Neural cell (in vitro differentiated cells): Measurements from ENCODE around the gene BIRC5. TPM values are rescaled to one million over a fixed set of nuclear protein-coding genes. Genes with fewer than 3 reads are reported as not detected.

ENCODE experiments used
- H2AFZ ChIP-seq: fragments of 200-600, 300-800 bp; sonication (generic), shearing (Covaris generic); 2 replicates; pipeline ENCODE4 v1.6.0; 2014; ENCODE audit warnings: low read depth, mild to moderate bottlenecking, antibody characterized with exemption, low read length, moderate library complexity
- H3F3A ChIP-seq: fragments of 200-600 bp; shearing (Covaris generic); 2 replicates; pipeline ENCODE4 v1.6.1; 2016; ENCODE audit warnings: mild to moderate bottlenecking, moderate library complexity, mixed read lengths, antibody characterized with exemption, low read length; ENCODE audit not compliant: insufficient read depth, poor library complexity, severe bottlenecking
- H3K27ac ChIP-seq: fragments of 200-600, 300-800 bp; sonication (generic), shearing (Covaris generic); 2 replicates; pipeline ENCODE4 v1.5.1; 2014; ENCODE audit warnings: mild to moderate bottlenecking, low read length, moderate library complexity
- H3K27me3 ChIP-seq: fragments of 300-800, 200-600 bp; sonication (generic), shearing (Covaris generic); 2 replicates; pipeline ENCODE4 v1.6.0; 2014; ENCODE audit warnings: mild to moderate bottlenecking, low read depth, low read length, moderate library complexity; ENCODE audit not compliant: insufficient read depth
- H3K36me3 ChIP-seq: fragments of 300-800, 200-600 bp; sonication (generic), shearing (Covaris generic); 2 replicates; pipeline ENCODE4 v1.5.1; 2014; ENCODE audit warnings: mild to moderate bottlenecking, antibody characterized with exemption, low read length, moderate library complexity; ENCODE audit not compliant: insufficient read depth
- H3K4me2 ChIP-seq: fragments of 300-800, 200-600 bp; sonication (generic), shearing (Covaris generic); 2 replicates; pipeline ENCODE4 v1.6.0; 2014; ENCODE audit warnings: mild to moderate bottlenecking, low read length
- H3K4me3 ChIP-seq: fragments of 300-800, 200-600 bp; sonication (generic), shearing (Covaris generic); 2 replicates; pipeline ENCODE4 v1.5.1; 2014; ENCODE audit warnings: mild to moderate bottlenecking, low read length, moderate library complexity
- H3K79me2 ChIP-seq: fragments of 200-600 bp; shearing (Covaris generic); replicated peaks from 2 replicates; pipeline ENCODE4 v1.6.0; 2014; ENCODE audit warnings: mild to moderate bottlenecking, low read length, moderate library complexity; ENCODE audit not compliant: insufficient read depth
- H3K9ac ChIP-seq: fragments of 300-800, 200-600 bp; sonication (generic), shearing (Covaris generic); 2 replicates; pipeline ENCODE4 v1.6.1; 2016; ENCODE audit warnings: mild to moderate bottlenecking, low read length, mixed read lengths
- H3K9me2 ChIP-seq: fragments of 200-600 bp; shearing (Covaris generic); 2 replicates; pipeline ENCODE4 v1.6.1; 2016; ENCODE audit warnings: mild to moderate bottlenecking, low read length, mixed read lengths; ENCODE audit not compliant: insufficient read depth
- H3K9me3 ChIP-seq: fragments of 200-600, 300-800 bp; sonication (generic), shearing (Covaris generic); 2 replicates; pipeline ENCODE4 v1.6.1; 2016; ENCODE audit warnings: mild to moderate bottlenecking, mixed run types, low read length, moderate library complexity, mixed read lengths
- H4K20me1 ChIP-seq: fragments of 200-600 bp; shearing (Covaris generic); 2 replicates; pipeline ENCODE4 v1.6.1; 2016; ENCODE audit warnings: mild to moderate bottlenecking, mixed run types; ENCODE audit not compliant: insufficient read depth
- EP300 ChIP-seq: fragments of 450-650 bp; conservative IDR thresholded peaks from 2 replicates; pipeline ENCODE4 v1.6.1; 2014; ENCODE audit warnings: antibody characterized with exemption, mild to moderate bottlenecking, moderate library complexity; ENCODE audit not compliant: poor library complexity, severe bottlenecking
- EZH2 ChIP-seq: fragments of 200-600, 300-800 bp; shearing (Covaris generic), sonication (generic); IDR thresholded peaks from 2 replicates; pipeline ENCODE4 v1.6.1; 2014; ENCODE audit warnings: antibody characterized with exemption, low read length, borderline replicate concordance, mild to moderate bottlenecking; ENCODE audit not compliant: insufficient read depth, poor library complexity, severe bottlenecking
- MXI1 ChIP-seq: fragments of 450-650 bp; conservative IDR thresholded peaks from 2 replicates; pipeline ENCODE4 v1.6.1; 2014; ENCODE audit warnings: antibody characterized with exemption, mild to moderate bottlenecking; ENCODE audit not compliant: poor library complexity, severe bottlenecking
- POLR2AphosphoS5 ChIP-seq: IDR thresholded peaks from 2 replicates; pipeline ENCODE4 v1.6.1; 2012
- RAD21 ChIP-seq: fragments of 450-650 bp; conservative IDR thresholded peaks from 2 replicates; pipeline ENCODE4 v1.6.1; 2014; ENCODE audit warnings: antibody characterized with exemption, mild to moderate bottlenecking, moderate library complexity
- SMC3 ChIP-seq: fragments of 450-650 bp; conservative IDR thresholded peaks from 2 replicates; pipeline ENCODE4 v1.6.1; 2014; ENCODE audit warnings: antibody characterized with exemption, mild to moderate bottlenecking, moderate library complexity; ENCODE audit not compliant: poor library complexity
- TAF1 ChIP-seq: IDR thresholded peaks from 2 replicates; pipeline ENCODE4 v1.6.1; 2012; ENCODE audit warnings: low read depth
- polyA plus RNA-seq: library from polyadenylated mRNA; depleted of rRNA; stranded (reverse); fragments of >200 nt; gene quantifications from 2 replicates; pipeline ENCODE4 v1.2.3, GENCODE V29; 2014
- TF ChIP-seq, protein P1 (sequence below): IDR thresholded peaks from 2 replicates; pipeline ENCODE4 v1.6.1; 2012; ENCODE audit warnings: borderline replicate concordance
- TF ChIP-seq, protein P2 (sequence below): fragments of 450-650 bp; IDR thresholded peaks from 2 replicates; pipeline ENCODE4 v1.5.1; 2014; ENCODE audit warnings: antibody characterized with exemption, mild to moderate bottlenecking, moderate library complexity; ENCODE audit not compliant: poor library complexity, severe bottlenecking

BIRC5 gene
- polyA plus RNA-seq, 1 donor from 2014 or later = 1.4 TPM

DNA sequence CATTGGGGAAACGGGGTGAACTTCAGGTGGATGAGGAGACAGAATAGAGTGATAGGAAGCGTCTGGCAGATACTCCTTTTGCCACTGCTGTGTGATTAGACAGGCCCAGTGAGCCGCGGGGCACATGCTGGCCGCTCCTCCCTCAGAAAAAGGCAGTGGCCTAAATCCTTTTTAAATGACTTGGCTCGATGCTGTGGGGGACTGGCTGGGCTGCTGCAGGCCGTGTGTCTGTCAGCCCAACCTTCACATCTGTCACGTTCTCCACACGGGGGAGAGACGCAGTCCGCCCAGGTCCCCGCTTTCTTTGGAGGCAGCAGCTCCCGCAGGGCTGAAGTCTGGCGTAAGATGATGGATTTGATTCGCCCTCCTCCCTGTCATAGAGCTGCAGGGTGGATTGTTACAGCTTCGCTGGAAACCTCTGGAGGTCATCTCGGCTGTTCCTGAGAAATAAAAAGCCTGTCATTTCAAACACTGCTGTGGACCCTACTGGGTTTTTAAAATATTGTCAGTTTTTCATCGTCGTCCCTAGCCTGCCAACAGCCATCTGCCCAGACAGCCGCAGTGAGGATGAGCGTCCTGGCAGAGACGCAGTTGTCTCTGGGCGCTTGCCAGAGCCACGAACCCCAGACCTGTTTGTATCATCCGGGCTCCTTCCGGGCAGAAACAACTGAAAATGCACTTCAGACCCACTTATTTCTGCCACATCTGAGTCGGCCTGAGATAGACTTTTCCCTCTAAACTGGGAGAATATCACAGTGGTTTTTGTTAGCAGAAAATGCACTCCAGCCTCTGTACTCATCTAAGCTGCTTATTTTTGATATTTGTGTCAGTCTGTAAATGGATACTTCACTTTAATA lies 10.4 kb downstream of the BIRC5 start:
- Histone ChIP-seq H3K9ac (peak overlapping the region; percentile 16), H3K4me3 (peak overlapping the region; percentile 26), H2AFZ (no peak overlapping the region)

DNA sequence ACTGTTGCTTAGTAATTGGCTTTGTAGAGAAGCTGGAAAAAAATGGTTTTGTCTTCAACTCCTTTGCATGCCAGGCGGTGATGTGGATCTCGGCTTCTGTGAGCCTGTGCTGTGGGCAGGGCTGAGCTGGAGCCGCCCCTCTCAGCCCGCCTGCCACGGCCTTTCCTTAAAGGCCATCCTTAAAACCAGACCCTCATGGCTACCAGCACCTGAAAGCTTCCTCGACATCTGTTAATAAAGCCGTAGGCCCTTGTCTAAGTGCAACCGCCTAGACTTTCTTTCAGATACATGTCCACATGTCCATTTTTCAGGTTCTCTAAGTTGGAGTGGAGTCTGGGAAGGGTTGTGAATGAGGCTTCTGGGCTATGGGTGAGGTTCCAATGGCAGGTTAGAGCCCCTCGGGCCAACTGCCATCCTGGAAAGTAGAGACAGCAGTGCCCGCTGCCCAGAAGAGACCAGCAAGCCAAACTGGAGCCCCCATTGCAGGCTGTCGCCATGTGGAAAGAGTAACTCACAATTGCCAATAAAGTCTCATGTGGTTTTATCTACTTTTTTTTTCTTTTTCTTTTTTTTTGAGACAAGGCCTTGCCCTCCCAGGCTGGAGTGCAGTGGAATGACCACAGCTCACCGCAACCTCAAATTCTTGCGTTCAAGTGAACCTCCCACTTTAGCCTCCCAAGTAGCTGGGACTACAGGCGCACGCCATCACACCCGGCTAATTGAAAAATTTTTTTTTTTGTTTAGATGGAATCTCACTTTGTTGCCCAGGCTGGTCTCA lies 11.2 kb downstream of the BIRC5 start:
- no peak overlapping the region for H3K27ac ChIP-seq
- no peaks in the 10 kb centered on the region for H4K20me1 ChIP-seq
- no peaks in the 10 kb centered on the region for H3K79me2 ChIP-seq
- H2AFZ ChIP-seq = no peak overlapping the region
- no peaks in the 10 kb centered on the region for H3K9me2 ChIP-seq
- H3K4me3 ChIP-seq = no peak overlapping the region
- no peak overlapping the region for H3K4me2 ChIP-seq
- H3K27me3 ChIP-seq = peaks cover 2% of the 10 kb centered on the region
- H3K9ac ChIP-seq = no peak overlapping the region
- no peaks in the 10 kb centered on the region for H3K36me3 ChIP-seq
- H3F3A ChIP-seq = no peaks in the 10 kb centered on the region
- H3K9me3 ChIP-seq = no peaks in the 10 kb centered on the region
- TF ChIP-seq TAF1 (no peak), EZH2 (no peak), EP300 (no peak), SMC3 (no peak), MXI1 (no peak), RAD21 (no peak), POLR2AphosphoS5 (no peak)
- TF ChIP-seq, protein P1, sequence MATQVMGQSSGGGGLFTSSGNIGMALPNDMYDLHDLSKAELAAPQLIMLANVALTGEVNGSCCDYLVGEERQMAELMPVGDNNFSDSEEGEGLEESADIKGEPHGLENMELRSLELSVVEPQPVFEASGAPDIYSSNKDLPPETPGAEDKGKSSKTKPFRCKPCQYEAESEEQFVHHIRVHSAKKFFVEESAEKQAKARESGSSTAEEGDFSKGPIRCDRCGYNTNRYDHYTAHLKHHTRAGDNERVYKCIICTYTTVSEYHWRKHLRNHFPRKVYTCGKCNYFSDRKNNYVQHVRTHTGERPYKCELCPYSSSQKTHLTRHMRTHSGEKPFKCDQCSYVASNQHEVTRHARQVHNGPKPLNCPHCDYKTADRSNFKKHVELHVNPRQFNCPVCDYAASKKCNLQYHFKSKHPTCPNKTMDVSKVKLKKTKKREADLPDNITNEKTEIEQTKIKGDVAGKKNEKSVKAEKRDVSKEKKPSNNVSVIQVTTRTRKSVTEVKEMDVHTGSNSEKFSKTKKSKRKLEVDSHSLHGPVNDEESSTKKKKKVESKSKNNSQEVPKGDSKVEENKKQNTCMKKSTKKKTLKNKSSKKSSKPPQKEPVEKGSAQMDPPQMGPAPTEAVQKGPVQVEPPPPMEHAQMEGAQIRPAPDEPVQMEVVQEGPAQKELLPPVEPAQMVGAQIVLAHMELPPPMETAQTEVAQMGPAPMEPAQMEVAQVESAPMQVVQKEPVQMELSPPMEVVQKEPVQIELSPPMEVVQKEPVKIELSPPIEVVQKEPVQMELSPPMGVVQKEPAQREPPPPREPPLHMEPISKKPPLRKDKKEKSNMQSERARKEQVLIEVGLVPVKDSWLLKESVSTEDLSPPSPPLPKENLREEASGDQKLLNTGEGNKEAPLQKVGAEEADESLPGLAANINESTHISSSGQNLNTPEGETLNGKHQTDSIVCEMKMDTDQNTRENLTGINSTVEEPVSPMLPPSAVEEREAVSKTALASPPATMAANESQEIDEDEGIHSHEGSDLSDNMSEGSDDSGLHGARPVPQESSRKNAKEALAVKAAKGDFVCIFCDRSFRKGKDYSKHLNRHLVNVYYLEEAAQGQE = no peak

More for the DNA sequence above, 10.4 kb downstream of the BIRC5 start:
- H3K27me3 ChIP-seq = no peaks in the 10 kb centered on the region
- H3K9me2 ChIP-seq = no peaks in the 10 kb centered on the region
- H3K9me3 ChIP-seq = no peaks in the 10 kb centered on the region
- no peaks in the 10 kb centered on the region for H3K36me3 ChIP-seq
- TF ChIP-seq, protein P2, sequence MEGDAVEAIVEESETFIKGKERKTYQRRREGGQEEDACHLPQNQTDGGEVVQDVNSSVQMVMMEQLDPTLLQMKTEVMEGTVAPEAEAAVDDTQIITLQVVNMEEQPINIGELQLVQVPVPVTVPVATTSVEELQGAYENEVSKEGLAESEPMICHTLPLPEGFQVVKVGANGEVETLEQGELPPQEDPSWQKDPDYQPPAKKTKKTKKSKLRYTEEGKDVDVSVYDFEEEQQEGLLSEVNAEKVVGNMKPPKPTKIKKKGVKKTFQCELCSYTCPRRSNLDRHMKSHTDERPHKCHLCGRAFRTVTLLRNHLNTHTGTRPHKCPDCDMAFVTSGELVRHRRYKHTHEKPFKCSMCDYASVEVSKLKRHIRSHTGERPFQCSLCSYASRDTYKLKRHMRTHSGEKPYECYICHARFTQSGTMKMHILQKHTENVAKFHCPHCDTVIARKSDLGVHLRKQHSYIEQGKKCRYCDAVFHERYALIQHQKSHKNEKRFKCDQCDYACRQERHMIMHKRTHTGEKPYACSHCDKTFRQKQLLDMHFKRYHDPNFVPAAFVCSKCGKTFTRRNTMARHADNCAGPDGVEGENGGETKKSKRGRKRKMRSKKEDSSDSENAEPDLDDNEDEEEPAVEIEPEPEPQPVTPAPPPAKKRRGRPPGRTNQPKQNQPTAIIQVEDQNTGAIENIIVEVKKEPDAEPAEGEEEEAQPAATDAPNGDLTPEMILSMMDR = no peak
- TF ChIP-seq SMC3 = no peak
- no peak for TF ChIP-seq EP300
- no peak for TF ChIP-seq MXI1
- TF ChIP-seq RAD21 = no peak
- TF ChIP-seq POLR2AphosphoS5 = no peak
- TF ChIP-seq, protein P1 = no peak
- no peak for TF ChIP-seq EZH2
- TF ChIP-seq TAF1 = no peak
- no peaks in the 10 kb centered on the region for H3K79me2 ChIP-seq
- H3F3A ChIP-seq = no peaks in the 10 kb centered on the region
- peak overlapping the region; percentile 8 for H3K27ac ChIP-seq
- H4K20me1 ChIP-seq = no peaks in the 10 kb centered on the region
- no peak overlapping the region for H3K4me2 ChIP-seq
